ENCODE measurements around the gene KLF12. TPM values are rescaled to one million over a fixed set of nuclear protein-coding genes. Genes with fewer than 3 reads are reported as not detected.

Gene KLF12
- total RNA-seq, result 10 to 100 TPM in 2 of 4 donors, 1 to 10 TPM in 2; 2.3 to 57.7 (median 13.2) TPM

- Histone ChIP-seq H3K36me3 (no peaks in the 10 kb centered on the region), H3K27ac (peak within 1 kb of the TSS; percentile 87 to 96), H3K27me3 (no peaks in the 10 kb centered on the region), H3K4me3 (peak within 1 kb of the TSS; percentile 71 to 83), H3K9me3 (no peaks in the 10 kb centered on the region), H3K4me1 (no peaks in the 10 kb centered on the region)
- DNase-seq, result peak; percentile 87 to 89
- TF ChIP-seq, protein P1, sequence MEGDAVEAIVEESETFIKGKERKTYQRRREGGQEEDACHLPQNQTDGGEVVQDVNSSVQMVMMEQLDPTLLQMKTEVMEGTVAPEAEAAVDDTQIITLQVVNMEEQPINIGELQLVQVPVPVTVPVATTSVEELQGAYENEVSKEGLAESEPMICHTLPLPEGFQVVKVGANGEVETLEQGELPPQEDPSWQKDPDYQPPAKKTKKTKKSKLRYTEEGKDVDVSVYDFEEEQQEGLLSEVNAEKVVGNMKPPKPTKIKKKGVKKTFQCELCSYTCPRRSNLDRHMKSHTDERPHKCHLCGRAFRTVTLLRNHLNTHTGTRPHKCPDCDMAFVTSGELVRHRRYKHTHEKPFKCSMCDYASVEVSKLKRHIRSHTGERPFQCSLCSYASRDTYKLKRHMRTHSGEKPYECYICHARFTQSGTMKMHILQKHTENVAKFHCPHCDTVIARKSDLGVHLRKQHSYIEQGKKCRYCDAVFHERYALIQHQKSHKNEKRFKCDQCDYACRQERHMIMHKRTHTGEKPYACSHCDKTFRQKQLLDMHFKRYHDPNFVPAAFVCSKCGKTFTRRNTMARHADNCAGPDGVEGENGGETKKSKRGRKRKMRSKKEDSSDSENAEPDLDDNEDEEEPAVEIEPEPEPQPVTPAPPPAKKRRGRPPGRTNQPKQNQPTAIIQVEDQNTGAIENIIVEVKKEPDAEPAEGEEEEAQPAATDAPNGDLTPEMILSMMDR (IDR thresholded peaks at IDR 0.05), result no peak
- no peak for TF ChIP-seq POLR2A (IDR thresholded peaks at IDR 0.05)
- intact Hi-C loops (cut with DNase I; ENCODE audit: low total_unique reads), result no loop called here
Measured at GRCh38 chr13:74134221-74134776, at the start of gene KLF12. TSS of gene KLF12 (minus strand) at chr13:74134404.

GRCh38 chr13:74182491-74182890 lies 48.3 kb upstream of the KLF12 start:
- no peaks in the 10 kb centered on the region for H3K9me3 ChIP-seq
- TF ChIP-seq POLR2A (IDR thresholded peaks at IDR 0.05), result no peak
- TF ChIP-seq, protein P1 (IDR thresholded peaks at IDR 0.05), result no peak
- H3K27ac ChIP-seq, result no peak overlapping the region
- no peaks in the 10 kb centered on the region for H3K36me3 ChIP-seq
- no peak for DNase-seq
- H3K4me3 ChIP-seq, result no peak overlapping the region
- H3K4me1 ChIP-seq, result no peaks in the 10 kb centered on the region
- intact Hi-C loops (cut with DNase I; ENCODE audit: low total_unique reads), result no loop called here
- H3K27me3 ChIP-seq, result no peaks in the 10 kb centered on the region

GRCh38 chr13:74174810-74175209 lies 40.6 kb upstream of the KLF12 start:
- intact Hi-C loops (cut with DNase I; ENCODE audit: low total_unique reads), result no loop called here
- TF ChIP-seq POLR2A (IDR thresholded peaks at IDR 0.05), result no peak
- TF ChIP-seq, protein P1 (IDR thresholded peaks at IDR 0.05), result no peak
- DNase-seq, result no peak
- Histone ChIP-seq H3K4me3 (no peak overlapping the region), H3K27me3 (no peaks in the 10 kb centered on the region), H3K27ac (no peak overlapping the region), H3K9me3 (no peaks in the 10 kb centered on the region), H3K36me3 (no peaks in the 10 kb centered on the region), H3K4me1 (no peaks in the 10 kb centered on the region)

DNA sequence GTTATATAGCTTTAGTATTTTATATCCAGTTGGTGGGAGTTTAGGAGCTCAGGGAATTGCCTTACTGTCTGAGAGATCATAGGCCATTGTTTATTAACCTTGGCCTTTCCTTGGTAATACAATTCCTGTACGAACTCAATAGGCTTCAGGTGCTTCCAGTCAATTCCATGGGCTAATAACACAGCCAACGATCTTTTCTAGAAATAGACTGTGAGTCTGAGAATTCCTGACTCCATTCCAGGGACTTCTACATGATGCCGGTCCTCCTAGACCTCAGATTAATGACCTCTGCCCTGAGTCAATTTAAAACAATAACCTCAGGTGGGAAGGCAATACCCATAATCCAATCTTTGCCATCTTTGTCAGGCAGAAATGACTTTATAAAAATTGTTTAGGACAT lies 39.6 kb upstream of the KLF12 start:
- no peak for DNase-seq
- H3K27ac ChIP-seq, result no peak overlapping the region
- no peak overlapping the region for H3K4me3 ChIP-seq
- H3K9me3 ChIP-seq, result no peaks in the 10 kb centered on the region
- TF ChIP-seq POLR2A (IDR thresholded peaks at IDR 0.05), result no peak
- TF ChIP-seq, protein P1 (IDR thresholded peaks at IDR 0.05), result no peak
- H3K4me1 ChIP-seq, result no peaks in the 10 kb centered on the region
- intact Hi-C loops (cut with DNase I; ENCODE audit: low total_unique reads), result no loop called here
- H3K36me3 ChIP-seq, result no peaks in the 10 kb centered on the region
- no peaks in the 10 kb centered on the region for H3K27me3 ChIP-seq

- H3K27ac ChIP-seq, result no peak overlapping the region
- TF ChIP-seq, protein P1 (IDR thresholded peaks at IDR 0.05), result no peak
- no peak for TF ChIP-seq POLR2A (IDR thresholded peaks at IDR 0.05)
- no peaks in the 10 kb centered on the region for H3K9me3 ChIP-seq
- no peaks in the 10 kb centered on the region for H3K27me3 ChIP-seq
- H3K36me3 ChIP-seq, result no peaks in the 10 kb centered on the region
- intact Hi-C loops (cut with DNase I; ENCODE audit: low total_unique reads), result no loop called here
- no peaks in the 10 kb centered on the region for H3K4me1 ChIP-seq
- DNase-seq, result no peak
- H3K4me3 ChIP-seq, result no peak overlapping the region
Measured at GRCh38 chr13:74171641-74172040, 37.4 kb upstream of the KLF12 start.
